Measurements from ENCODE around the gene CTNND2.

Gene CTNND2

DNA sequence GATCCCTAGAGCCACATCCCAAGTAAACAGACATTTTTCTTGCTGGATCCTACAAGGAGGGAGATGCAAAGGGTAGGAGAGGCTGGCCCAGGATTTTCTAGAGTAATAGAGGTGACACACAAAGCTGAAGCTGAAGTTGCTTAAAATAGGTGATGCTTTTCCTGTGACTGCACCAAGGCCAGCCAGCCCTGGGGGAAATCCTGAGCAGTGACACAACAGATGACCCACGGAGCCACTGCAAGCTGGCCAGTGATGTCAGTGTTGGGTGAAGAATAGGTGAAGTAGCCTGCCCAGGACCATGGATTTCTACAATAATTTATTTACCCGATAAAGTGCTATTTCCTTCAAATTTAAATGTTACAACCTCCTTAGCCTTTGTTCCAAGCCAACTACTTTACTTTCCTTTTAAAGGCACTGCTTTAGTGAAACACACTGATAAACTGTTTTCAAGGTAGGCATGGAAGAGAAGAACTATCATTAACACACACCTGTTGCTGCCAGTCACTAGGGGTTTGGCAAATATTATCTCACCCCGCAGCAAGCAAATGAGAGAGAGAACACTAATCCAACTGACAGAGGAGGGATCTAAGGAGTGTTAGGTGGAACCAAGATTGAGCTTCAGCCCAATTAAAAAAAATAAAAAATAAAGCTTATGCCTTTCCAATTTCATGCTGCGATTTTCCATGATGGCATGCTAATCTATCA lies 123.5 kb downstream of the CTNND2 start:
- DNase-seq (ENCODE audit: low read depth in 3 of 3) = no peak

DNA sequence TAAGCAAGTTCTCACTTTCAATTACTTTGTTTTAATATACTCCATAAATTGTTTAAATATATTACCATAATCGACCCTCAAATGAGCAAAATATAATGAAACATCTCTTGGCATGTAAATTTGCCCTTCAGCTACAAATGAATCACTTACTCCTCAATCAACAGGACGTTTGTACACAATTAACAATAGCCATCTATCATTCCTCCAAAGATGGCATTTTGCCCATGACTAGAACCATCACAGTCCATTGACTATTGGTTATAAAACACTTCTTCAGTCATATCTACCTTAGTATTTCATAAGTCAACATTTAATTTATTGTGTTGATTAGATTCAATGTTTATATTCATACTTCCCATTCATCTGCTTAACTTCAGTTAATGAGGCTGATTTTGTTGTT lies 127.2 kb downstream of the CTNND2 start:
- DNase-seq (ENCODE audit: low read depth in 3 of 3) = no peak

DNA sequence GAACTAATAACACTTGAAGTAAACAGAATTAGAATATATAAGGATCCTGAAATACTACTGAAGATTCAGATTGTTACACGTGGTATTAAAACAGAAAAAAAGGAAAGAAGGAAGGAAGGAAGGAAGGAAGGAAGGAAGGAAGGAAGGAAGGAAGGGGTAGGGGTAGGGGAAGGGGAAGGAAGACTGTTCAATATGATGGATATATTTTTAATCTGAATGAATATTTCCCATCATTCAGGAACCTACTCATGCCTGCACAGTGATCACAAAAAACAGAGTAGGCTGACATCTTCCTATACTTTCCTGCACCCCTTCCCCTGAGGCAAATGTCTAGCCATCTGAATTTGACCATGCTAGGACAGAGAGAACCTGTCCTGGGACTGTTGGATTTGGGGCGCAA lies 133.9 kb downstream of the CTNND2 start:
- no peak for DNase-seq (ENCODE audit: low read depth in 3 of 3)

DNA sequence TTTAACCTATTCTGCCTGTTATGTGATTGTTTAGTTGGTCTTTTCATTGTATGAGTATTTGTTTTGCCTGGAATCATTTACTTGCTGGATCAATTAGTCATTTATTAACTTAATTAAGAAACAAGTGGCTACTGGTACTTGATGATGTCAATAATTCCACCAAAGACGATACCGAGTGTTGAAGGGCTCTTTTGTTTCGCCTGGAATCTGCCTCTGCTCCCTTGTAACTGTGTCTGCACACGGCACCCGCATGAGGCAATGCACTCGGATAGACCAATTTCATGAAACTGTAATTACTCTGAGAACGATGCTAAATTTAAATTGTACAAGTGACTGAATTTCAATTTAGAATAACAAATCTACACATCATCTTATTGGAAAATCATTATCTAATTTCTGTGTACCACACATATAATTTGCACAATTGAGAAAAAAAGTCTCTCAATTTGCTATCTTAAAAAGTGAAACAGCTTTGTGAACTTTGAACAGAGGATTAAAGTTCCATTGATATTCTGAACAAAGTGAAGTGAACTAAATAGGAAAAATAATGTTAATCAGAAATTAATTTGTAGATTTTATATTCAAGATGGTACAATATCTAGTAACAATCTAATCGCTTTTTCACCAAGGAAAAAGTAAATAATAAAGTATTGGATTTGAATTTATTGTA lies 143.2 kb downstream of the CTNND2 start:
- DNase-seq (ENCODE audit: low read depth in 3 of 3) = no peak

DNA sequence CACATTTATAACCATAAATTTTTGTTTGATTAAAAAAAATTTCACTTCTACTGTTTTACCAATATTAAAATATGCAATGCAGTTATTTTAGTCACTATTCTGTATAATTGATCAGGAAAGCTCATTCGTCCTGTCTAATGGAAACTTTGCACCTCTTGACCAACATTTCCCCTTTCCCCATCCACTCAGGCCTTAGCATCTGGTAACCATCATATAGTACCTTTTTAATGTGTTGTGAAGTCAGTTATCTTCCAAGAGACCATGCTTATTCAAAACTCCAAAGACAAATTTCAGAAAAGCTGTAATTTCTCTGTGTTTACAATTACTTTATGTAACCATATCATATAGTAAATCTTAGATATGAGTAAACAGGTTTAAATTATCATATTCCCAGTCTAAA lies 145.9 kb downstream of the CTNND2 start:
- no peak for DNase-seq (ENCODE audit: low read depth in 3 of 3)

DNA sequence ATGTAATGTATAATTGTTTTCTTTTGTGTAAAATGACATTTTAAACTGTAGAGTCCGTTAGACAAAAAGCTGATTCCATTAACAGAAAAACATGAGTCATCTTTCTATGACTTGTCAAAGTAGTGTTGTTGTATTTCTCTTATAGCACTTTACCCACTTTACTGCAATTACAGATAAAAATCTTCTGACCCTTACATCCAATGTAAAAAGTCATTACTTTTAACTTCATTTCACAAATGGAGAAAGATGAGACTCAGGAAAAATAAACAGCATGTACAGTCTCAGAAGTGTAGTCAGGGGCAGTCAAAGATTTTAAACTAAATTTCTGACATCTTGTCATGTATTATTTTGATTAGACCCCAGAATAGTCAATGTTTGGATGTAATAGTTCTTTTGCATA lies 146.6 kb downstream of the CTNND2 start:
- no peak for DNase-seq (ENCODE audit: low read depth in 3 of 3)

DNA sequence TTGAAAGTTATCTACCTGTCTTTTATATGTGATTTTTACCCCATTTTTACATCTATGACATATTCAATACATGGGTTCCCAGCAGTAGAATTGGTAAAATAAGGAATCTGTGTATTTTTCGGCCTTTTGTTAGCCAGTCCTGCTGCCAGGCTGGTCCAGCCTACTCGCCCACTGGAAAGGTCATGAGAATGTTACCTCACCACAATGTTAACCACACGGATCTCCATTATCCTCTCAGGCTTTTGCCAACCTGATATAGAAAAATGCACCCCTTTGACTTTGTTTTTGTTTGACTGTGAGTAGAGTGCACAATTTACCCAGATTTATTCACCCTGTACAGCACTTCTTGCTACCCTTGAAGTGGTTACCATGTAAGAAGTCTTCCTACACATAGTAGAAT lies 167.2 kb downstream of the CTNND2 start:
- no peak for DNase-seq (ENCODE audit: low read depth in 3 of 3)

DNA sequence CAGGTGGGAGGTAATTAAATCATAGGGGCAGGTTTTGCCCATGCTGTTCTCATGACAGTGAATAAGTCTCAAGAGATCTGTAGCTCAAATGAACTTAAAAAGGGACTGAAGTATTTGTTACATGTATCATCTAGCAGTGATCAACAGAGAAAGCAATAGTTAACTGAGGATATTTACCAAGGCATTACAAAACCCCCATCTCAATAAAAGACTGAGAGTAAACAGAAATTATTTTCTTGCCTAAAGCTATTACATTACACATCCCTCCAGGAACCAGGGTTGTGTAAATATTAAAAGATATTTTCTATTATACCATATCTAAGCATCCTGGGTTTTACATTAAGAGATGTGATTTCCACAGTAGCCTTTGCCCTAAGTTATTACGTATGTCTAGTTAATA lies 169.9 kb downstream of the CTNND2 start:
- DNase-seq (ENCODE audit: low read depth in 3 of 3) = no peak

DNA sequence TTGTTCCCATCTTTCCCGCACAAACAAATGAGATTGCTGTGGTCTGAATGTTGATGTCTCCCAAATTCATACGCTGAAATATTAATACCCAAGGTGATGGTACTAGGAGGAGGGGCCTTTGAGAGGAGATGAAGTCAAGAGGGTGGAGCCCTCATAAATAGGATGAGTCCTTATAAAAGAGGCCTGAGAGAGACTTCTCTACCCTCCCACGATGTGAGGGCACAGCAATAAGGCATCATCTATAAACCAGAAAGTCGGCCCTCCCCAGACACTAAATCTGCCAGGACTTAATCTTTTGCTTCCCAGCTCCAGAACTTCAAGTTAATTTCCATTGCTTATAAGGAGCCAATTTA lies 170.4 kb downstream of the CTNND2 start:
- DNase-seq (ENCODE audit: low read depth in 3 of 3) = no peak

DNA sequence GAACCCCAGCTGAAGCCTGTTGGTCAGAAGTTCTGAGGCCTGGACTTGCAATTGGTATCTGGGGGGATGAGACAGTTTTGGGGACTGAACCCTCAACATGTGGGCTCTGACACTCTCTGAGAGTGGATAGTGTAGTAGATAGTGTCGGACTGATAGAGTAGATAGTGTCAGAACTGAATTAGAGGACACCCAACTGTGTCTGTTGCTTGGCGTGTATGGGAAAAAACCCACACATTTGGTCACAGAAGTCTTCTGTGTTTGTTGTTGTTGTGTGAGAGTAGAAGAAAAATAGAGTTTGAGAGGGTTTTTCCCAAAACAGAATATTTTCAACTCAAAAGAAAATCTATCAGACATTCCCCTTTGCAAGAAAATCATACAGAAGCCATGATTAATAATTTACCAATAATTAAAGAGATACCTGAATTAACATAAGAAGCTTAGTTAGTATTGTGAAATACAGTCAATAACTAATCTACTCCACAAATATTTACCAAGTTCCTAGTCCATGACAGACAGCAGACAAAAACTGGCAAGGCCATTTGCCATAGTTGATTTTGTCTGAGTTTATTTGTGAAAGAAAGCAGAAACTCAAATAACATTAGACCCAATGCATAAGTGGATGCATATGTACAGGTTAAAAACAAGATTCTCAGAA lies 170.9 kb downstream of the CTNND2 start:
- no peak for DNase-seq (ENCODE audit: low read depth in 3 of 3)

DNA sequence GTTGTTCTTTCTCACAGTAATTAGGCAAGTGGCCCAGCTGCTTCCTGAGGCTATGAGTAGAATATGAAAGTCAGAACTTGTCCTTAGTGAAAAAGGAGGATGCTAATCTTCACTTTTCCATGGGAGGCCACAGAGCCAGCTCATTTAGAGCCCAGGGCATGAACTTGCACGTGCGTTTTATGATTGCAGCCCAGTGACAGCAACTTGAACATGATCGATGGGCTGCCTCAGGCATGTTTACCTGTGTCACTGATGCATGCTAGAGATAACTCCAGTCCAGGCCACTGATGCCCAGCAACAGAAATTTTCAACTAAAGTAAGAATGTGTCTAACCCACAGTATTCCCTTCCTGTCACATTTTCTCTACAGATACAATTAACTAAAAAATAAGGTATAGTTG lies 179.3 kb downstream of the CTNND2 start:
- no peak for DNase-seq (ENCODE audit: low read depth in 3 of 3)

DNA sequence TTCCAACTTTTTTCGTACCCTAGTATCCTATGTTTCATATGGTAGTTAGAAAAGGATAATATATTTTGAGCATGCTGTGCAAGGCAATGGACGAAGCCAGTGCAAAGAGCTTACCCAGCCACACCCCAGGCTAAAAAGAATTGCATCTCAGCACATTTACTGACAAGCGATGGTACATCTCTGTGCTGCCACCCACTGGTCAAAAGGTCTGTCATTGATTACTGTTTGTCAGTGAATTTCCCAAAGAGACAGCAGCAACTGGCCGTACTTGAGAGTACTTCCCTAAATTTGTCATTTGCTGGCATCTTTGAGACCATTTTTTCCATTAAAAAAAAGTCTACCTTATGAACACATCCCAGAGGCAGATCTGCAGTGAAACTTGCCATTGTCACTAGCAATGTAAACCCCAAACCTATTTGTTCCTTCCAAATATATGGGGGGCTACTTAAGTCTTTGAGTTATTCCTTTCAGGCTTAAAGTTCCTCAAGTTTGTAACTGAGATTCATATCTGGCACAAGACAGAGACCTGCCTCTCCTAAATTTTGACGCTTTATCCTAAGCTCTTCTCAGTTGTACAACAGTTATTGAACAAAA lies 184.3 kb downstream of the CTNND2 start:
- DNase-seq (ENCODE audit: low read depth in 3 of 3) = no peak

DNA sequence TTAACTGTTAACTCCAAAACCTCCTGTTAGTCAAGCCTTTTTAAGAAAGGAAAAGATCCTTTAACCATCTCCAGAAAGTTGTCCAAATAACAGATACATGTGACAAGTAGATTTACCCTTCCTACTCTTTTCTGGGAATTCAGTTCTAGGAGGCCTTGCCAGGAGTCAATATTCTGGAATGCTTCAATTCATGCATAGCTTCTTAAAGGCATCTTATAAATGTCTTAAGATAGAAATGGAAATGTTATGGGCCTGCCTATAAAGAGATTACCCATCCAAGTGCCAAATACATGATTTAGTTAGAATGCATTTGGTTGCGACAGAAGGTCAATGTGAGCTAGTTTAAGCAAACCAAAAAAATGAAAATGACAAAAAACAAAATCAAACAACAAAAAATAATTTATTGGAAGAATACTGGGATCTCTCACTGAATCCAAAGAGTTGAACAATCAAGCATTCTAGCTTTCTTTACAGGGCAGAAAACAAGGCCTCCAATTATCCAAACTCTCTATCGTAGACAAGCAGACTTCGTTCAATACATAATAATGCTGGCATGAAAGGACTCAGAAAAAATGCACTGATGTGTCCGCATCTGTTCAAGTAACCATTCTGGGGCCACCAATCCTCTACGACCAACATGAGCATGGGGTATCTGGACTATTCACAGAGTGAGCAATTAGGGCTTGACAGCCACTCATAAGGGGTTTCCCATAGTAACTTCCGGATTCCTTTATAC lies 188.6 kb downstream of the CTNND2 start:
- no peak for DNase-seq (ENCODE audit: low read depth in 3 of 3)

DNA sequence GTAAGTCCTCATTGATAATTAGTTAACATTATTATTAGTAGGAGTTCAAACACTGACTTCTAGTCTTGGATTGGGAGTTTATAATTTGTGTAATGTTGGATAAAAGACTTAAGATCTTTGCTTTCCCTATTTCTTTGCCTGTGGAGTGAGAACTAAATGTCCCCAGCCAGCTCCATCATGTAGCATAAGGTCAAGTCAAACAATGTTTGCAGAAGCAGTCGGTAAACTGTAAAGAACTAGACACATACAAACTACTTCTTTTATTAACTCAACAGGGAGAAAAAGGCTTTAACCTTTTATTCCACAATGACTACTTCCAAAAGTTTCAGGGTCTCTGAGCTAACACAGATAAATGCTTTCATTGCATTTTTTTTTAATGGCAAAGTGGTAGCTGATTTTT lies 192.3 kb downstream of the CTNND2 start:
- no peak for DNase-seq (ENCODE audit: low read depth in 3 of 3)

DNA sequence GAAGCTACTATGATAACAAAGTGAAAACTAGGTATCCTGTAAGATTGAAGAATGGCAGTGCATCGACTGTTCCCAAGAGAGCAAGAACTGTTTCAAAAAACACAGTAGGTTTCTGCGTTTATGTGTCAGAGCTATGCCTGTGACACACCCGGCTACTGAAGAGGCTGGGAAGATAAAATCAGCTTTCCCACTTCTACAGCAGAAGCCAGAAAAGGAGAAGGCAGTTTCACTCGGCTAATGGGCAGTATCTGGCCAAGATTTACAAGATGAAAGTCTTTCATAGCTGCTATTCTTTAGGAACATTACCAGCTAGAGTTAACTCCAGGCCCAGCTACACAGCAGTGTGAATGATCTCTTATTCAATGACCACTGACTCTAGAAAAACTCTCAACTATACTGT lies 195.2 kb downstream of the CTNND2 start:
- no peak for DNase-seq (ENCODE audit: low read depth in 3 of 3)

DNA sequence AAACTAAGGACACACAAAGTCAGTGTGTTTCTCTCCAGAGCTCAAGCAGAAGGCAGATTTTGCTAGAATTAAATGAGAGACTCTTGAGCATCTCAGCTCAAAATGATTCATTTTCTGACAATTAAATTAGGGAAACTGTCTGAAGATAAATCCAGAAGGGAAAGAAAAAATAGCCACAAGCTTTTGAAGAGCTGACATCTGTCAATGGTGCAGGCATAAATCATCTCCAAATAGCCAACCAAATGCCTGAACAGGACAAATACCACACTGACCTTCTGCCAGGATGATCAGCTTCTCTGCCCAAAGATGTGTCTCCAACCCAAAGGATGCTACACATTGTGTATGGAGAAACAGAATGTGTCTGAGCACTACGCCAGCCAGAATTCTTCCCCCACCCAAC lies 199.3 kb downstream of the CTNND2 start:
- no peak for DNase-seq (ENCODE audit: low read depth in 3 of 3)

DNA sequence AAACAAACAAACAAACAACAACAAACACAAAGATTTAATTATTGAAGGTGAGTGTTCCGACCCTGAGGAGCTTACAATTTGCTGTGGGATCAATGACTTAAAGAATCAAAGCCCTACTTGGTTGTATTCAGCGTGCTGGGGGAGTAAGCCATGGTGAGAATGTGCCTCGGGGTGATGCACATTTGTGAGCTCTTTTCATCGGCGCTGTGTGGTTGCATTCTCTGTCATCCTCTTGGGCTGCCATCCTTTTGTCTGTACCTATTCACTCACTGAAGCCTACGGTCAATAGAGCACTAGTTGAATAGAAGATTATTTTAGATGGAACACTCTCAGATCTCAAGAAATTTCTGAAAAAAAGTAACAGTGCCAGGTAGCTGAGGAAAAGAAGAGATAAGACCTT lies 203.9 kb downstream of the CTNND2 start:
- no peak for DNase-seq (ENCODE audit: low read depth in 3 of 3)

DNA sequence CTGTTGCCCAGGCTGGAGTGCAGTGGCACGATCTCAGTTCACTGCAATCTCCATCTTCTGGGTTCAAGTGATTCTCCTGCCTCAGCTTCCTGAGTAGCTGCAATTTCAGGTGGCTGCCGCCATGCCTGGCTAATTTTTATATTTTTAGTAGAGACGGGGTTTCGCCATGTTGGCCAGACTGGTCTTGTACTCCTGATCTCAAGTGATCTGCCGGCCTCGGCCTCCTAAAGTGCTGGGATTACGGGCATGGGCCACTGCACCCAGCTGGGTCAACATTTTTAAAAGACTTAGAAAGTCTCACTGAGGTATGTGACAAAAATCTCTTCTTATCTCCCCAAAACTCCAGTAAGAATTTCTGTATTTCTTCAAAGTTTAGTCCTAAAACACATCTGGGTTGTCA lies 211.6 kb downstream of the CTNND2 start:
- no peak for DNase-seq (ENCODE audit: low read depth in 3 of 3)

DNA sequence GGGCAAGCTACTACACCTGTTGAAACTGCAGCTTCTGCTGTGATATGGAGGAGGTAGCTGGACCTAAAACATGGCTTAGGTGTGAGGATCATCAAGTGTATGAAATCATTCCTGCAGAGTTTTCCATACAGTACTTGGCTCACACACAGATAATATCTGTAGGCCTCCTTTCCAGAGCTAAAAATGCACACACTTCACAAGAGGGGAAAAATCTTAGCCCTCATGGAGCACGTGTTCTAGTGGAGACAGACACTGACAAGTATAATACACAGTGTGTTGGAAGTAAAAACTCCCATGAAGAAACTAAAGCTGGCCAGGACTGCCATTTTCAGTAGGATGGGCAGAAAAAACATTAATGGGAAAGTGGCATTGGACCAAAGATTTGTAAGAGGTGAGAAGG lies 216.7 kb downstream of the CTNND2 start:
- no peak for DNase-seq (ENCODE audit: low read depth in 3 of 3)

DNA sequence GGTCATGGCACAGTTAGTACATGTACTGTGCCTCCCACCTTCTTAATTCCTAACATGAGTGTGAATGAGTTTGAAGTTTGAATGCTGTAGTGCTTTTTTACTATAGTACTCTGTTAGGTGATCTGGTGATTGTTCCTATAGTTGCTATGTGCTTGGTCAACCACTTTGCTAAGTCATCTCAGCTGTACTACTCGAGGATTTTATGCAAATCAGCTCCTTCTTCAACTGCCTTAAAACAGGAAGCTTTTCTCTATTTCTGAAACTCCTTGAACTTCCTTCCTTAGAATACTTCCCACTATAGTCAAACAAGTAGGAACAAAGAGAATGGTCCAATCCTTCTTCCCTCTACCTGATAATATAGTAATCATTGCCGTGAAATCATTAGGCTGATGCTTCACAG lies 219.6 kb downstream of the CTNND2 start:
- DNase-seq (ENCODE audit: low read depth in 3 of 3) = no peak

DNA sequence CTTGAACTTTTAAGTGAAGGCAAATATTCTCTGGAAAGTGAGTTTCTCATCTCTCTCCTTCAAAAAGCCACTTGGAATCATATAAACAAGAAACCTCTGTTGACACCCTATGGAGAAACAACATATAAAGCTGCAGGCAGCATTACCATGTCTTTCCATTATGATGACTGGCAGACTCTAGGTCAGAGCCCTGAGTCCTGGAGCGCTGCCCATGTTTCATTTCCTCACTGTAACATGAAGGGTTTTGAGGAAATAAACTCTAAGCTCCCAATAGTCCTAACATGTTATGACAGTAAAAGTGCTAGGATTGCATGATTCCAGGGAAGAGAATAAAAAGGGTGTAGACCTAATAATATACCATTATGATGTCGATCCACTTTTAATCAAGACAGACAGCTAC lies 220.6 kb downstream of the CTNND2 start:
- no peak for DNase-seq (ENCODE audit: low read depth in 3 of 3)

DNA sequence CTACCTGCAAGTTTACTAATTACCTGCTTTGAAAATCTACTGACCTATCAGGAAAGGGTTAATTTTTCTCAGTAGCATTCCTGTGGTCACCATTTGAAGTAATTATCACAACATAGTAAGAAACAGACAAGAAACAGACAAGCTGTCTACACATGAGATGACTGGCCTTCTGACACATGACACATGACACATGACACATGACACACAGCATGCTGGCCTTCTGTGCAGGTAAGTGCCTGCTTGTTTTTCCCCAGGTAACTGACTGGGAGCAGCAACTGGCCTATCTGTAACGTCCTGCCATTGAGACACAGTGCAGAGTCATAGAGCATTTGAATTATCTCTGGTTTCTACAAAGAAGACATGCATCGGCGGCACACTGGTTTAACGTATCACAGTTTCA lies 222.4 kb downstream of the CTNND2 start:
- no peak for DNase-seq (ENCODE audit: low read depth in 3 of 3)
